Astrocyte (in vitro differentiated cells and primary cell): ENCODE results near the gene MAGI1.

Source experiments
- EZH2 ChIP-seq: IDR thresholded peaks from 2 replicates; pipeline ENCODE4 v1.6.1; 2012; ENCODE audit warnings: mild to moderate bottlenecking, low read length, inconsistent platforms; ENCODE audit not compliant: insufficient read depth
- TF ChIP-seq, protein P1 (sequence below): IDR thresholded peaks from 2 replicates; pipeline ENCODE4 v1.5.1; 2011; ENCODE audit warnings: low read depth, mild to moderate bottlenecking, inconsistent platforms, low read length, moderate library complexity; ENCODE audit not compliant: insufficient read depth

DNA sequence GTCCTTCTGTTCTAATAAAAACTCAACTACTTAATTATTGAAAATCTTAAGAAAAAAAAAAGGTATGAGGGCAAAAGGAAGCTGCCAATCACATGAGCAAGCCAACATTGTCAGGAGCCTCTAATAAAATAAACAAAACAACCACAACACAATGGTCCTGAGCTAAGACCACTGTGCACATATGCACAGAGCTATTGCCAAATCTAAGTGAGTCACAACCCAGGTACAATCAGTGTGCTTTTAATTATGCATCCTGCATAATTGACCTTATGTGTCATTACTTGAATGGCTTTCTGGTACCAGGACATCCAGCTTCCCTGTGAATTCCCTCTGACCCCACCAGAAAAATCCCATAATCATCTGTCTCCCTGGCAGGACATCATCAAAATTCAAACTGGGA lies 639.8 kb downstream of the MAGI1 start:
- TF ChIP-seq, protein P1, sequence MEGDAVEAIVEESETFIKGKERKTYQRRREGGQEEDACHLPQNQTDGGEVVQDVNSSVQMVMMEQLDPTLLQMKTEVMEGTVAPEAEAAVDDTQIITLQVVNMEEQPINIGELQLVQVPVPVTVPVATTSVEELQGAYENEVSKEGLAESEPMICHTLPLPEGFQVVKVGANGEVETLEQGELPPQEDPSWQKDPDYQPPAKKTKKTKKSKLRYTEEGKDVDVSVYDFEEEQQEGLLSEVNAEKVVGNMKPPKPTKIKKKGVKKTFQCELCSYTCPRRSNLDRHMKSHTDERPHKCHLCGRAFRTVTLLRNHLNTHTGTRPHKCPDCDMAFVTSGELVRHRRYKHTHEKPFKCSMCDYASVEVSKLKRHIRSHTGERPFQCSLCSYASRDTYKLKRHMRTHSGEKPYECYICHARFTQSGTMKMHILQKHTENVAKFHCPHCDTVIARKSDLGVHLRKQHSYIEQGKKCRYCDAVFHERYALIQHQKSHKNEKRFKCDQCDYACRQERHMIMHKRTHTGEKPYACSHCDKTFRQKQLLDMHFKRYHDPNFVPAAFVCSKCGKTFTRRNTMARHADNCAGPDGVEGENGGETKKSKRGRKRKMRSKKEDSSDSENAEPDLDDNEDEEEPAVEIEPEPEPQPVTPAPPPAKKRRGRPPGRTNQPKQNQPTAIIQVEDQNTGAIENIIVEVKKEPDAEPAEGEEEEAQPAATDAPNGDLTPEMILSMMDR = no peak
- no peak for TF ChIP-seq EZH2
